Stomach (tissue), 4 donors: Measurements from ENCODE around the gene MRPL54.

Source experiments
- CTCF ChIP-seq, 7 experiments: fragments of 450-650 bp in 4 of 7; fragments of 200-600 bp in 3 of 7; sonication (generic) in 3 of 7; IDR thresholded peaks; one replicate each; pipeline ENCODE4 v1.5.1; 2016 to 2019; ENCODE audit warnings: antibody characterized with exemption in 7 of 7, control low read depth in 2 of 7, mild to moderate bottlenecking in 1 of 7
- EP300 ChIP-seq: sonication (generic); formaldehyde crosslinking; IDR thresholded peaks from one replicate; pipeline ENCODE4 v1.6.1; 2017; ENCODE audit warnings: antibody characterized with exemption
- POLR2A ChIP-seq, 4 donors: fragments of 450-650 bp; IDR thresholded peaks; one replicate each; pipeline ENCODE4 v1.6.1; 2016; ENCODE audit warnings: antibody characterized with exemption in 4 of 4, control low read depth in 2 of 4, mild to moderate bottlenecking in 1 of 4, moderate library complexity in 1 of 4
- POLR2AphosphoS5 ChIP-seq, 3 donors: sonication (generic); formaldehyde crosslinking; IDR thresholded peaks; one replicate each; pipeline ENCODE4 v1.6.1; 2016; ENCODE audit warnings: antibody characterized with exemption in 3 of 3

- TF ChIP-seq CTCF (IDR thresholded peaks at IDR 0.05) (no peak), POLR2A (IDR thresholded peaks at IDR 0.05) (no peak), EP300 (no peak), POLR2AphosphoS5 (IDR thresholded peaks at IDR 0.05) (no peak)
Observed at GRCh38 chr19:3809881-3810707, 47.6 kb downstream of the MRPL54 start.
